ENCODE measurements around the gene ZNRD2. TPM values are rescaled to one million over a fixed set of nuclear protein-coding genes. Genes with fewer than 3 reads are reported as not detected.

The ZNRD2 gene
- total RNA-seq, 1 donor from 2014 or later = 68.5 TPM

GRCh38 chr11:65554057-65554818 is 16.0 kb upstream of the ZNRD2 start:
- Histone ChIP-seq H3K9me3 (no peaks in the 10 kb centered on the region), H3K4me1 (peaks cover 57% of the 10 kb centered on the region), H3K4me3 (no peak overlapping the region), H3K36me3 (peaks cover 0 to 27% of the 10 kb centered on the region in 2 donors), H3K27me3 (no peaks in the 10 kb centered on the region), H3K27ac (peak overlapping the region; percentile 98)
- no peak for TF ChIP-seq POLR2A (IDR thresholded peaks at IDR 0.05)
- TF ChIP-seq, protein P1, sequence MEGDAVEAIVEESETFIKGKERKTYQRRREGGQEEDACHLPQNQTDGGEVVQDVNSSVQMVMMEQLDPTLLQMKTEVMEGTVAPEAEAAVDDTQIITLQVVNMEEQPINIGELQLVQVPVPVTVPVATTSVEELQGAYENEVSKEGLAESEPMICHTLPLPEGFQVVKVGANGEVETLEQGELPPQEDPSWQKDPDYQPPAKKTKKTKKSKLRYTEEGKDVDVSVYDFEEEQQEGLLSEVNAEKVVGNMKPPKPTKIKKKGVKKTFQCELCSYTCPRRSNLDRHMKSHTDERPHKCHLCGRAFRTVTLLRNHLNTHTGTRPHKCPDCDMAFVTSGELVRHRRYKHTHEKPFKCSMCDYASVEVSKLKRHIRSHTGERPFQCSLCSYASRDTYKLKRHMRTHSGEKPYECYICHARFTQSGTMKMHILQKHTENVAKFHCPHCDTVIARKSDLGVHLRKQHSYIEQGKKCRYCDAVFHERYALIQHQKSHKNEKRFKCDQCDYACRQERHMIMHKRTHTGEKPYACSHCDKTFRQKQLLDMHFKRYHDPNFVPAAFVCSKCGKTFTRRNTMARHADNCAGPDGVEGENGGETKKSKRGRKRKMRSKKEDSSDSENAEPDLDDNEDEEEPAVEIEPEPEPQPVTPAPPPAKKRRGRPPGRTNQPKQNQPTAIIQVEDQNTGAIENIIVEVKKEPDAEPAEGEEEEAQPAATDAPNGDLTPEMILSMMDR (IDR thresholded peaks at IDR 0.05) = no peak
- TF ChIP-seq POLR2AphosphoS5 (IDR thresholded peaks at IDR 0.05; ENCODE audit: insufficient read depth in 1 of 2, low read depth in 1 of 2) = no peak
- intact Hi-C loops (cut with DNase I) = no loop called here
- DNase-seq (ENCODE audit: extremely low spot score in 2 of 2) = no peak

DNA sequence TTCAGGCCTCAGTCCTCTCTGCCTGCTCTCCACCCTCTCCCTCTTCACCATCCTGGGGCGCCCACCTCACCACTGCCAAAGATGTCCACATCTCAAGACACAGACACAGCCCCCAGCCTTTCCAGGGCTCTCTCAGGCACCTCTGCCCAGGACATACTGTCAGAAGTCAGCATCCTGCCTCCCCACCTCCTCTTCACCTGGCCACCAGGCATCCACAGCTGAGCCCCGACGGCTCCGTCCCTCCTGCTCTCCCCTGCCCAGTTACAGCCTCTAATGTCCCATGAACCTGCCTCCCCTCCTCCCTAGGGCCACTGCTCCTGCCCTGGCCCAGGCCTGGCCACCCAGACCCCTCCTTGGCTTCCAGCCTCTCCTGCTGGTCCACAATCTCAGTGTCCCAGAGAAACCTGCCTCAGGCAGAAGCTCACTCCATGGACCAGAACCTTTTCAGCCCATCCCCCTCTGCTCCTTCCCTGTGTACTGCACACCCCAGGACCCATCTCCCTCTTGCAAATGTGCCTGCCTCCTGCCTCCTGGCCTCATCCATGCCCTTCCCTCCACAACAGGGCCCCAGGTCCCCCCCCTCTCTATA is 15.3 kb upstream of the ZNRD2 start:
- Histone ChIP-seq H3K27ac (peak overlapping the region; percentile 98), H3K36me3 (peaks cover 0 to 26% of the 10 kb centered on the region in 2 donors), H3K9me3 (no peaks in the 10 kb centered on the region), H3K4me3 (no peak overlapping the region), H3K27me3 (no peaks in the 10 kb centered on the region), H3K4me1 (peaks cover 64% of the 10 kb centered on the region)
- intact Hi-C loops (cut with DNase I) = no loop called here
- no peak for DNase-seq (ENCODE audit: extremely low spot score in 2 of 2)
- no peak for TF ChIP-seq POLR2AphosphoS5 (IDR thresholded peaks at IDR 0.05; ENCODE audit: insufficient read depth in 1 of 2, low read depth in 1 of 2)
- TF ChIP-seq, protein P1 (IDR thresholded peaks at IDR 0.05) = no peak

- no peaks in the 10 kb centered on the region for H3K27me3 ChIP-seq
- H3K36me3 ChIP-seq = peaks cover 0 to 25% of the 10 kb centered on the region in 2 donors
- H3K9me3 ChIP-seq = no peaks in the 10 kb centered on the region
- intact Hi-C loops (cut with DNase I) = no loop called here
- H3K4me3 ChIP-seq = peak overlapping the region in 1 of 2 donors; percentile 90
- H3K4me1 ChIP-seq = peaks cover 72% of the 10 kb centered on the region
- no peak for DNase-seq (ENCODE audit: extremely low spot score in 2 of 2)
- peak in 1 of 2 donors; percentile 59 for TF ChIP-seq POLR2AphosphoS5 (IDR thresholded peaks at IDR 0.05; ENCODE audit: insufficient read depth in 1 of 2, low read depth in 1 of 2)
- no peak for TF ChIP-seq POLR2A (IDR thresholded peaks at IDR 0.05)
- H3K27ac ChIP-seq = peak overlapping the region; percentile 98
These were observed 14.5 kb upstream of the ZNRD2 start for GRCh38 chr11:65555693-65556231.

DNA sequence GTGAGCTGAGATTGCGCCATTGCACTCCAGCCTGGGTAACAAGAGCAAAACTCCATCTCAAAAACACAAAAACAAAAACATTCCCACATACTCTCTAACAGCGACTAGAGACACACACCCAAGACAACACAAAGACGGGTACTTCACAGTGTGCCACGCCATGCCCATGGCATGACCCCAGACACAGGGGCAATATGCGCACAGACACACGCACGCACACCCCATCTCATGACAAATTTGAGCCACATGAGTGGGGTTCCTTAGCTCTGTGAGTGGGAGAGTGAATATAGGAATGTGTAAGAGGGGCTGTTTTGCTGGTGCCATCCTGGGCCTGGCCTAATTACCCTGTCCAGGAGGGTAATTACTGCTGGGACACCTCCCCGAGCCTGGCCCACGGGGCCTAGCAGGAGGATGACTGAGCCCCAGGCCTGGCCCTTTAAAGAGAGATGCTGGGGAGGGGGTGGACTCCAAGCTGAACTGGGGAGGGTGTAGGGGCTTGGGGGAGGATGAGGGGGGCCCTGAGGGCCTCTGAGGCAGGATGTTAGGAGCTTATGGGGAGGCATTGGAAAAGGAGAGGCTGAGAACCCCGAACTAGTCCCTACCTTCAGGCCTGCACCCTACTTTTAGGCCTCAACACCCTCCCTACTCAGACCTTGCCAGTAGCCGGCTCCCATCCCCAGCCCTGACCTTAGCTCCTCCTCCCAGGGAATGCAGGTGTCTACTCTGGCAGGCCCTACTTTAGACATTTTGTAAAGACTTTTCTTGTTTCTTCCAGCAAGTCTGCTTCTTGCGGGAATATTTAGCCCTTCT is 13.6 kb upstream of the ZNRD2 start:
- H3K36me3 ChIP-seq = peaks cover 0 to 16% of the 10 kb centered on the region in 2 donors
- H3K9me3 ChIP-seq = no peaks in the 10 kb centered on the region
- DNase-seq (ENCODE audit: extremely low spot score in 2 of 2) = no peak
- intact Hi-C loops (cut with DNase I) = loop anchor here (1.0 kb wide), 1 partner anchor 41 kb away; no protein-coding TSS in a partner anchor
- H3K27ac ChIP-seq = peak overlapping the region; percentile 98
- TF ChIP-seq POLR2AphosphoS5 (IDR thresholded peaks at IDR 0.05; ENCODE audit: insufficient read depth in 1 of 2, low read depth in 1 of 2) = no peak
- TF ChIP-seq, protein P1 (IDR thresholded peaks at IDR 0.05) = no peak
- TF ChIP-seq POLR2A (IDR thresholded peaks at IDR 0.05) = no peak
- no peaks in the 10 kb centered on the region for H3K27me3 ChIP-seq
- H3K4me1 ChIP-seq = peaks cover 77% of the 10 kb centered on the region
- H3K4me3 ChIP-seq = peak overlapping the region; percentile 62 to 90

Measured in vagina (tissue), 2 donors.